ENCODE measurements around the gene CDKAL1. TPM values are rescaled to one million over a fixed set of nuclear protein-coding genes. Genes with fewer than 3 reads are reported as not detected.
"Not testable (repeated sequence)": the region's sequence is repeated elsewhere in the genome, so short reads cannot be mapped to it uniquely, and the experiment has no call there.

Gene CDKAL1
- total and polyA plus RNA-seq, 4 donors = 3.0 to 21.7 (median 9.4) TPM

- ATAC-seq (ENCODE audit: low FRiP score) (no peak), DNase-seq (no peak)
- WGBS, 2 donors = 65 to 74% methylated on average over 3 of the region's 3 CpGs
- no peaks in the 10 kb centered on the region for H3K36me3 ChIP-seq (ENCODE audit: control insufficient read depth in 1 of 2, insufficient read depth in 2 of 2, low read length in 1 of 2)
- H3K9me3 ChIP-seq (ENCODE audit: control insufficient read depth, low read length) = no peaks in the 10 kb centered on the region
- no peak overlapping the region for H3K4me3 ChIP-seq (ENCODE audit: low read length in 2 of 2)
- H3K4me1 ChIP-seq (ENCODE audit: control insufficient read depth in 1 of 2, insufficient read depth in 2 of 2, low read length in 2 of 2) = peaks cover 0 to 3% of the 10 kb centered on the region in 2 donors
- no peaks in the 10 kb centered on the region for H3K27me3 ChIP-seq (ENCODE audit: control insufficient read depth in 1 of 2, insufficient read depth in 2 of 2, low read length in 1 of 2)
- no peak overlapping the region for H3K27ac ChIP-seq (ENCODE audit: low read depth in 1 of 2, low read length in 2 of 2)
- intact Hi-C loops (cut with DNase I) = no loop called here
These were observed 184.7 kb downstream of the CDKAL1 start for GRCh38 chr6:20718705-20719653.

GRCh38 chr6:20719980-20720379 is 185.7 kb downstream of the CDKAL1 start:
- no peak for ATAC-seq (ENCODE audit: low FRiP score)
- 94 to 95% methylated on average over 2 of the region's 2 CpGs for WGBS, 2 donors

GRCh38 chr6:20721121-20721520 is 186.9 kb downstream of the CDKAL1 start:
- H3K4me1 ChIP-seq (ENCODE audit: control insufficient read depth in 1 of 2, insufficient read depth in 2 of 2, low read length in 2 of 2); intact Hi-C loops (cut with DNase I); H3K4me3 ChIP-seq (ENCODE audit: low read length in 2 of 2); ATAC-seq (ENCODE audit: low FRiP score); H3K27ac ChIP-seq (ENCODE audit: low read depth in 1 of 2, low read length in 2 of 2); H3K36me3 ChIP-seq (ENCODE audit: control insufficient read depth in 1 of 2, insufficient read depth in 2 of 2, low read length in 1 of 2); H3K27me3 ChIP-seq (ENCODE audit: control insufficient read depth in 1 of 2, insufficient read depth in 2 of 2, low read length in 1 of 2); H3K9me3 ChIP-seq (ENCODE audit: control insufficient read depth, low read length); DNase-seq: not testable (repeated sequence)
- WGBS, 2 donors = 62 to 65% methylated on average over 3 of the region's 3 CpGs

More at GRCh38 chr6:20719980-20720379, 185.7 kb downstream of the CDKAL1 start:
- no peaks in the 10 kb centered on the region for H3K36me3 ChIP-seq (ENCODE audit: control insufficient read depth in 1 of 2, insufficient read depth in 2 of 2, low read length in 1 of 2)
- no peak overlapping the region for H3K27ac ChIP-seq (ENCODE audit: low read depth in 1 of 2, low read length in 2 of 2)
- H3K27me3 ChIP-seq (ENCODE audit: control insufficient read depth in 1 of 2, insufficient read depth in 2 of 2, low read length in 1 of 2) = no peaks in the 10 kb centered on the region
- H3K4me3 ChIP-seq (ENCODE audit: low read length in 2 of 2) = no peak overlapping the region
- intact Hi-C loops (cut with DNase I) = no loop called here
- no peaks in the 10 kb centered on the region for H3K9me3 ChIP-seq (ENCODE audit: control insufficient read depth, low read length)
- peaks cover 0 to 3% of the 10 kb centered on the region in 2 donors for H3K4me1 ChIP-seq (ENCODE audit: control insufficient read depth in 1 of 2, insufficient read depth in 2 of 2, low read length in 2 of 2)
- DNase-seq = no peak

- Histone ChIP-seq H3K27me3 (ENCODE audit: control insufficient read depth in 1 of 2, insufficient read depth in 2 of 2, low read length in 1 of 2) (no peaks in the 10 kb centered on the region), H3K27ac (ENCODE audit: low read depth in 1 of 2, low read length in 2 of 2) (no peak overlapping the region), H3K4me1 (ENCODE audit: control insufficient read depth in 1 of 2, insufficient read depth in 2 of 2, low read length in 2 of 2) (peaks cover 0 to 3% of the 10 kb centered on the region in 2 donors), H3K36me3 (ENCODE audit: control insufficient read depth in 1 of 2, insufficient read depth in 2 of 2, low read length in 1 of 2) (no peaks in the 10 kb centered on the region), H3K4me3 (ENCODE audit: low read length in 2 of 2) (no peak overlapping the region), H3K9me3 (ENCODE audit: control insufficient read depth, low read length) (no peaks in the 10 kb centered on the region)
- intact Hi-C loops (cut with DNase I) = no loop called here
- no peak for DNase-seq
- WGBS, 2 donors = 95 to 96% methylated on average over 2 of the region's 2 CpGs
- no peak for ATAC-seq (ENCODE audit: low FRiP score)
These were observed 188.2 kb downstream of the CDKAL1 start for GRCh38 chr6:20722455-20722854.

- intact Hi-C loops (cut with DNase I) = no loop called here
- 97% methylated on average over 12 of the region's 12 CpGs for WGBS, 2 donors
- no peak overlapping the region for H3K27ac ChIP-seq (ENCODE audit: low read depth in 1 of 2, low read length in 2 of 2)
- no peaks in the 10 kb centered on the region for H3K27me3 ChIP-seq (ENCODE audit: control insufficient read depth in 1 of 2, insufficient read depth in 2 of 2, low read length in 1 of 2)
- ATAC-seq (ENCODE audit: low FRiP score) = no peak
- H3K36me3 ChIP-seq (ENCODE audit: control insufficient read depth in 1 of 2, insufficient read depth in 2 of 2, low read length in 1 of 2) = no peaks in the 10 kb centered on the region
- no peaks in the 10 kb centered on the region for H3K4me1 ChIP-seq (ENCODE audit: control insufficient read depth in 1 of 2, insufficient read depth in 2 of 2, low read length in 2 of 2)
- no peaks in the 10 kb centered on the region for H3K9me3 ChIP-seq (ENCODE audit: control insufficient read depth, low read length)
- DNase-seq = no peak
- no peak overlapping the region for H3K4me3 ChIP-seq (ENCODE audit: low read length in 2 of 2)
These were observed 189.0 kb downstream of the CDKAL1 start for GRCh38 chr6:20723236-20723635.

- DNase-seq (no peak), ATAC-seq (ENCODE audit: low FRiP score) (no peak)
- Histone ChIP-seq H3K4me3 (ENCODE audit: low read length in 2 of 2) (no peak overlapping the region), H3K36me3 (ENCODE audit: control insufficient read depth in 1 of 2, insufficient read depth in 2 of 2, low read length in 1 of 2) (no peaks in the 10 kb centered on the region), H3K27ac (ENCODE audit: low read depth in 1 of 2, low read length in 2 of 2) (no peak overlapping the region), H3K9me3 (ENCODE audit: control insufficient read depth, low read length) (no peaks in the 10 kb centered on the region), H3K4me1 (ENCODE audit: control insufficient read depth in 1 of 2, insufficient read depth in 2 of 2, low read length in 2 of 2) (no peaks in the 10 kb centered on the region), H3K27me3 (ENCODE audit: control insufficient read depth in 1 of 2, insufficient read depth in 2 of 2, low read length in 1 of 2) (no peaks in the 10 kb centered on the region)
- intact Hi-C loops (cut with DNase I) = no loop called here
- 87 to 97% methylated on average over 6 of the region's 6 CpGs for WGBS, 2 donors
These were observed 190.4 kb downstream of the CDKAL1 start for GRCh38 chr6:20724443-20725190.

GRCh38 chr6:20725235-20725634 is 191.0 kb downstream of the CDKAL1 start:
- H3K27ac ChIP-seq (ENCODE audit: low read depth in 1 of 2, low read length in 2 of 2); ATAC-seq (ENCODE audit: low FRiP score); H3K27me3 ChIP-seq (ENCODE audit: control insufficient read depth in 1 of 2, insufficient read depth in 2 of 2, low read length in 1 of 2); H3K9me3 ChIP-seq (ENCODE audit: control insufficient read depth, low read length); H3K4me1 ChIP-seq (ENCODE audit: control insufficient read depth in 1 of 2, insufficient read depth in 2 of 2, low read length in 2 of 2); H3K36me3 ChIP-seq (ENCODE audit: control insufficient read depth in 1 of 2, insufficient read depth in 2 of 2, low read length in 1 of 2); intact Hi-C loops (cut with DNase I); H3K4me3 ChIP-seq (ENCODE audit: low read length in 2 of 2); DNase-seq: not testable (repeated sequence)
- 92 to 96% methylated on average over 3 of the region's 3 CpGs for WGBS, 2 donors

GRCh38 chr6:20729086-20729485 is 194.8 kb downstream of the CDKAL1 start:
- ATAC-seq (ENCODE audit: low FRiP score) (no peak), DNase-seq (no peak)
- no peak overlapping the region for H3K4me3 ChIP-seq (ENCODE audit: low read length in 2 of 2)
- no peaks in the 10 kb centered on the region for H3K9me3 ChIP-seq (ENCODE audit: control insufficient read depth, low read length)
- intact Hi-C loops (cut with DNase I) = no loop called here
- 94 to 96% methylated on average over 1 of the region's 1 CpG for WGBS, 2 donors
- H3K36me3 ChIP-seq (ENCODE audit: control insufficient read depth in 1 of 2, insufficient read depth in 2 of 2, low read length in 1 of 2) = no peaks in the 10 kb centered on the region
- no peaks in the 10 kb centered on the region for H3K27me3 ChIP-seq (ENCODE audit: control insufficient read depth in 1 of 2, insufficient read depth in 2 of 2, low read length in 1 of 2)
- H3K27ac ChIP-seq (ENCODE audit: low read depth in 1 of 2, low read length in 2 of 2) = no peak overlapping the region
- H3K4me1 ChIP-seq (ENCODE audit: control insufficient read depth in 1 of 2, insufficient read depth in 2 of 2, low read length in 2 of 2) = no peaks in the 10 kb centered on the region
